ENCODE data around the gene NACC1.
"Not testable (repeated sequence)": the region's sequence is repeated elsewhere in the genome, so short reads cannot be mapped to it uniquely, and the experiment has no call there.

NACC1 gene

DNA sequence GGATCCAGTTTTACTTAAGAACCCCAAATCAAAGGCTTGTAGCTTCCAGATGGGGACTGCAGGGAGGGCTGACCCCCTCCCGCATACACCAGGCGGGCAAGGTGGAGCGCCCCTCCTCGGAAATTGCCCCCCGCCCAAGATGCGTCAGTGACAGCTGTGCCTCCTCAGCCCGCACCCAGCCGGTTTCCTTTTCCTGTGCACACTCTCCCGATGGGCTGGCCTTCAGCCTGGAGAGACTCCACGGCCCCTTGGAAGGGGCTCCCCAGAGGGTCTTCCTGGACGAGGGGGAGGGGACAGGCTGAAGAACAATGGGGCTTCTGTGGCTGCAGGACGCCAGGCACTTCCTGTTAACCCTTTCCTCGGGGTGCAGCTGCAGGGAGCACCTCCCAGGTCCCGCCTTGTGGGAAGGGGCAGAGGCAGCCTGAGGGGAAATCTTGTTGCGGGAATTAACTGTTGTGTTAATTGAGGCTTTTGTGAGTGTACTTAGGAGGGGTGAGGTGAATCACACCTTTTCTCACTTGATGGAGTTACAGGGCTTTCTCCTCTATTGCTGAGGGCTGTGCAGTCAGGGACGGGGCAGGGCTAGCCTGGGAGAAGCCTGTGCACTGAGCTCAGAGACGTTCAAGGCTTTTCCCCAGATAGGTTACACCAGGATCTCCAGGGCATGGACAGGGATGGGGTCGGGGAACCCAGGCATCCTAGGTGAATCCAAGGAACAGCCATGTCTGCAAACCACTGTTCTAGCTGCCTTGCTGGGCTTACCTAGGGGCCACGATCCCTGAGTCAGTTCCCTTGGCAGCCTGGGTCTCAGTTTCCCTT is 46.5 kb downstream of the NACC1 start:
- no peaks in the 10 kb centered on the region for H3K9me3 ChIP-seq (ENCODE audit: insufficient read depth, low read depth, low read length)
- no peaks in the 10 kb centered on the region for H3K27me3 ChIP-seq (ENCODE audit: insufficient read depth, low read length)
- H3K4me1 ChIP-seq (ENCODE audit: insufficient read depth, low read length) = peaks cover 35% of the 10 kb centered on the region
- peak overlapping the region; percentile 51 for H3K4me3 ChIP-seq (ENCODE audit: low read length)
- H3K27ac ChIP-seq (ENCODE audit: low read depth, low read length) = peak overlapping the region; percentile 98
- 2% methylated on average over 19 of the region's 19 CpGs for WGBS
- H3K9ac ChIP-seq (ENCODE audit: low read depth, low read length) = peak overlapping the region; percentile 87
- no peaks in the 10 kb centered on the region for H3K36me3 ChIP-seq (ENCODE audit: insufficient read depth, low read length)

GRCh38 chr19:13165162-13165997 is 47.3 kb downstream of the NACC1 start:
- Histone ChIP-seq H3K9ac (ENCODE audit: low read depth, low read length) (peak overlapping the region; percentile 79), H3K36me3 (ENCODE audit: insufficient read depth, low read length) (no peaks in the 10 kb centered on the region), H3K4me3 (ENCODE audit: low read length) (peak overlapping the region; percentile 18), H3K27ac (ENCODE audit: low read depth, low read length) (peak overlapping the region; percentile 98), H3K4me1 (ENCODE audit: insufficient read depth, low read length) (peaks cover 35% of the 10 kb centered on the region), H3K9me3 (ENCODE audit: insufficient read depth, low read depth, low read length) (no peaks in the 10 kb centered on the region), H3K27me3 (ENCODE audit: insufficient read depth, low read length) (no peaks in the 10 kb centered on the region)
- WGBS = 65% methylated on average over 19 of the region's 19 CpGs

- H3K9ac ChIP-seq (ENCODE audit: low read depth, low read length); H3K36me3 ChIP-seq (ENCODE audit: insufficient read depth, low read length); H3K9me3 ChIP-seq (ENCODE audit: insufficient read depth, low read depth, low read length); H3K27me3 ChIP-seq (ENCODE audit: insufficient read depth, low read length); H3K4me3 ChIP-seq (ENCODE audit: low read length): not testable (repeated sequence)
- H3K27ac ChIP-seq (ENCODE audit: low read depth, low read length) = peak overlapping the region; percentile 46
- peaks cover 35% of the 10 kb centered on the region for H3K4me1 ChIP-seq (ENCODE audit: insufficient read depth, low read length)
- 90% methylated on average over 3 of the region's 3 CpGs for WGBS
Observed at GRCh38 chr19:13166151-13166550, 48.1 kb downstream of the NACC1 start.

- 88% methylated on average over 5 of the region's 5 CpGs for WGBS
- Histone ChIP-seq H3K4me3 (ENCODE audit: low read length) (no peak overlapping the region), H3K4me1 (ENCODE audit: insufficient read depth, low read length) (peaks cover 25% of the 10 kb centered on the region), H3K9me3 (ENCODE audit: insufficient read depth, low read depth, low read length) (no peaks in the 10 kb centered on the region), H3K27ac (ENCODE audit: low read depth, low read length) (no peak overlapping the region), H3K9ac (ENCODE audit: low read depth, low read length) (no peak overlapping the region), H3K36me3 (ENCODE audit: insufficient read depth, low read length) (no peaks in the 10 kb centered on the region), H3K27me3 (ENCODE audit: insufficient read depth, low read length) (no peaks in the 10 kb centered on the region)
Observed at GRCh38 chr19:13169769-13170168, 51.7 kb downstream of the NACC1 start.

GRCh38 chr19:13171146-13171545 is 53.1 kb downstream of the NACC1 start:
- Histone ChIP-seq H3K4me1 (ENCODE audit: insufficient read depth, low read length) (peaks cover 15% of the 10 kb centered on the region), H3K4me3 (ENCODE audit: low read length) (no peak overlapping the region), H3K9me3 (ENCODE audit: insufficient read depth, low read depth, low read length) (no peaks in the 10 kb centered on the region), H3K36me3 (ENCODE audit: insufficient read depth, low read length) (no peaks in the 10 kb centered on the region), H3K9ac (ENCODE audit: low read depth, low read length) (no peak overlapping the region), H3K27ac (ENCODE audit: low read depth, low read length) (no peak overlapping the region), H3K27me3 (ENCODE audit: insufficient read depth, low read length) (no peaks in the 10 kb centered on the region)
- 92% methylated on average over 7 of the region's 7 CpGs for WGBS

- 91% methylated on average over 18 of the region's 18 CpGs for WGBS
- Histone ChIP-seq H3K4me3 (ENCODE audit: low read length) (no peak overlapping the region), H3K9me3 (ENCODE audit: insufficient read depth, low read depth, low read length) (no peaks in the 10 kb centered on the region), H3K9ac (ENCODE audit: low read depth, low read length) (no peak overlapping the region), H3K36me3 (ENCODE audit: insufficient read depth, low read length) (no peaks in the 10 kb centered on the region), H3K27ac (ENCODE audit: low read depth, low read length) (no peak overlapping the region), H3K4me1 (ENCODE audit: insufficient read depth, low read length) (peaks cover 7% of the 10 kb centered on the region; the same call in 1 of the 2 replicates), H3K27me3 (ENCODE audit: insufficient read depth, low read length) (no peaks in the 10 kb centered on the region)
Observed at GRCh38 chr19:13172346-13173138, 54.5 kb downstream of the NACC1 start.

GRCh38 chr19:13173139-13173737 is 55.2 kb downstream of the NACC1 start:
- Histone ChIP-seq H3K9ac (ENCODE audit: low read depth, low read length) (no peak overlapping the region), H3K27ac (ENCODE audit: low read depth, low read length) (no peak overlapping the region), H3K27me3 (ENCODE audit: insufficient read depth, low read length) (no peaks in the 10 kb centered on the region), H3K4me3 (ENCODE audit: low read length) (no peak overlapping the region), H3K9me3 (ENCODE audit: insufficient read depth, low read depth, low read length) (no peaks in the 10 kb centered on the region), H3K4me1 (ENCODE audit: insufficient read depth, low read length) (peaks cover under 1% of the 10 kb centered on the region; the same call in 1 of the 2 replicates), H3K36me3 (ENCODE audit: insufficient read depth, low read length) (no peaks in the 10 kb centered on the region)
- WGBS = 93% methylated on average over 12 of the region's 12 CpGs

DNA sequence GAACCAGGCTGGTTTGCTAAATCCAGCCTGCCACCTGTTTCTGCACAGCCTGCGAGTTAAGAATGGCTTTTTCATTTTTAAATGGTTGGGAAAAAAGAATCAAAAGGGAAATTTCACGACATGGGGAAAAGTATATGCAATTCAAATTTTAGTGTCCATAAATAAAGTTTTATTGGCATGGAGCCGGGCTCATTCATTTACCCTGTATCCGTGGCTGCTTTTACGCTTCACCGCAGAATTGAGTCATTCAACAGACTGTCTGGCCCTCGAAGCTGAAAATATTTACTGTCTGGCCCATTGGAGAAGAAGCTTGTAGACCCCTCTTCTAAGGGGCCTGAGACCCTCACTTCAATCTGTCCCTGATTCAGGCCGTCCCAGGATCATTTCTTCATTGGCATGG is 58.3 kb downstream of the NACC1 start:
- WGBS = 91% methylated on average over 8 of the region's 8 CpGs
- no peaks in the 10 kb centered on the region for H3K27me3 ChIP-seq (ENCODE audit: insufficient read depth, low read length)
- H3K9me3 ChIP-seq (ENCODE audit: insufficient read depth, low read depth, low read length) = no peaks in the 10 kb centered on the region
- no peak overlapping the region for H3K27ac ChIP-seq (ENCODE audit: low read depth, low read length)
- no peak overlapping the region for H3K4me3 ChIP-seq (ENCODE audit: low read length)
- no peaks in the 10 kb centered on the region for H3K4me1 ChIP-seq (ENCODE audit: insufficient read depth, low read length)
- H3K9ac ChIP-seq (ENCODE audit: low read depth, low read length) = no peak overlapping the region
- no peaks in the 10 kb centered on the region for H3K36me3 ChIP-seq (ENCODE audit: insufficient read depth, low read length)

DNA sequence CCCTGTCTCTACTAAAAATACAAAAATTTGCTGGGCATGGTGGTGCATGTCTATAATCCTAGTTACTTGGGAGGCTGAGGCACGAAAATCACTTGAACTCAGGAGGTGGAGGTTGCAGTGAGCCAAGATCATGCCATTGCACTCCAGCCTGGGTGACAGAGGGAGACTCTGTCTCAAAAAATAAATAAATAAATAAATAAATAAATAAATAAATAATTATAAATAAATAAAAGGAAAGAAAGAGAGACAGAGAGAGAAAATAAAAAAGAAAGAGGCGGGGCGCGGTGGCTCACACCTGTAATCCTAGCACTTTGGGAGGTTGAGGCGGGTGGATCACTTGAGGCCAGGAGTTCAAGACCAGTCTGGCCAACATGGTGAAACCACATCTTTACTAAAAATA is 59.5 kb downstream of the NACC1 start:
- not testable (repeated sequence) for H3K4me1 ChIP-seq (ENCODE audit: insufficient read depth, low read length); H3K27me3 ChIP-seq (ENCODE audit: insufficient read depth, low read length); H3K9ac ChIP-seq (ENCODE audit: low read depth, low read length); H3K4me3 ChIP-seq (ENCODE audit: low read length); H3K36me3 ChIP-seq (ENCODE audit: insufficient read depth, low read length); H3K9me3 ChIP-seq (ENCODE audit: insufficient read depth, low read depth, low read length); H3K27ac ChIP-seq (ENCODE audit: low read depth, low read length)
- WGBS = 97% methylated on average over 5 of the region's 5 CpGs

DNA sequence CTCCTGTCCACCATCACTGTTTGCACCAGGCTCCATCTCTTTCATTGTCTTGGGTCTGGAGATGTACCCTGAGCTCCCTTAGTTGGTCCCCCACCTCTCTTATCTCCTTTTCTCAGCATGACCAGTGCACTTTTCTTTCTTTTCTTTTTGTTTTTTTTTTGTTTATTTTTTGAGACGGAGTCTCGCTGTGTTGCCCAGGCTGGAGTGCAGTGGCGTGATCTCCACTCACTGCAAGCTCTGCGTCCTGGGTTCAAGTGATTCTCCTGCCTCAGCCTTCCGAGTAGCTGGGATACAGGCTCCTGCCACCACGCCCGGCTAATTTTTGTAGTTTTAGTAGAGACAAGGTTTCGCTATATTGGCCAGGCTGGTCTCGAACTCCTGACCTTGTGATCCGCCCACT is 60.2 kb downstream of the NACC1 start:
- H3K9ac ChIP-seq (ENCODE audit: low read depth, low read length); H3K4me1 ChIP-seq (ENCODE audit: insufficient read depth, low read length); H3K36me3 ChIP-seq (ENCODE audit: insufficient read depth, low read length); H3K4me3 ChIP-seq (ENCODE audit: low read length); H3K27me3 ChIP-seq (ENCODE audit: insufficient read depth, low read length); H3K9me3 ChIP-seq (ENCODE audit: insufficient read depth, low read depth, low read length); H3K27ac ChIP-seq (ENCODE audit: low read depth, low read length): not testable (repeated sequence)
- WGBS = 95% methylated on average over 10 of the region's 10 CpGs
